ENCODE results near the gene PDE7B.
A peak's percentile ranks its signal among the peaks of the same experiment; 100 is the strongest.

PDE7B gene

DNA sequence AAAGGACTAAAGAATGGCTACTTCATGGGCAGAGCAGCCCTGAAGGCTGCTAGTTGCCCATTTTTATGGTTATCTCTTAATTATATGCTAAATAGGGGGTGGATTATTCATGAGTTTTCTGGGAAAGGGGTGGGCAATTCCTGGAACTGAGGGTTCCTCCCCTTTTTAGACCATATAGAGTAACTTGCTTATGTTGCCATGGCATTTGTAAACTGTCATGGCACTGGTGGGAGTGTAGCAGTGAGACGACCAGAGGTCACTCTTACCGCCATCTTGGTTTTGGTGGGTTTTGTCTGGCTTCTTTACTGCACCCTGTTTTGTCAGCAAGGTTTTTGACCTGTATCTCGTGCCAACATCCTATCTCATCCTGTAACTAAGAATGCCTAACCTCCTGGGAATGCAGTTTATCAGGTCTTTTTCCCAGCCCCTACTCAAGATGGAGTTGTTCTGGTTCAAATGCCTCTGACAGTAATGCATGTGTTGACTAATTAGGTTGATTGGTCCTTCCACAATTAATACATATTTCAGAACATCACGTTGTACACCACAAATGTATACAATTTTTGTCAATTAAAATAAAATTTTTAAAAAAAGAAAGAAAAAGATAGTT, 139.5 kb downstream of the PDE7B start:
- DNase-seq (ENCODE audit: low spot score): no peak

DNA sequence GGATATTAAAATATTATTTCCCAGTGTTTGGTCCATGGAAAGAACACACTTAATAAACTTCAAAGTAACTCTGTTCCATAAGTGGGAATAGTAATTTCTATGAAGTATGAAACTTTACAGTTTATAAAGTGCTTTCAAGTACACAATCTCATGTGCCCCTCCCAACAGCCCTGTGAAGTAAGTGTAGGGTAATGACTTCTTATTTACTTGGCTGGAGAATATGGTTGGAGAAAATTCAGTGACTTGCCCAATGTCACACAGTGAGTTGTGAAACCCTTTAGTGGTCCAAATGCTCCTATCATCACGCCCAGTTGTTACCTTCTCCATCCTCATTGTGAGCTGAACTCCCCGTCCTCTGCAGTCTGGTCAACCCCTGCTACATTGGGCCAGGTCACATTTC, 141.2 kb downstream of the PDE7B start:
- no peak for DNase-seq (ENCODE audit: low spot score)

DNA sequence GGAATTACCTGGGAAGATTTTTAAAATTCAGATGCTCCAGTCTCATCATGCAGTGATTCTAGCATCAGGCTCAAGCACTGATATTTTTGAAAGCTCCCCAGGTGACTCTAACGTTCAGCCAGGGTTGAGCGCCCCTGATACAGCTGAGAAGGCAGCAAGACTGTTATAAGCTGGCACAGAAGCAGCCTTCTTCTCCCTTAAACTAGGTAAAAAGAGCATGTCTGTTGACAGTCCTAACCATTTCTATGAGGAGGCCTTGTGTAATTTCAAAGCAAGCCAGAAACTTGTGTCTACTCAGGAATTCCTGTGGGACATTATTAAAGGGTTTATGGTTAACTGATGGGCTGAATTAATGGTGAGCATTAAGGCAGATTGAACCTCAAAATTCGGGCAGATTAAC, 141.9 kb downstream of the PDE7B start:
- no peak for DNase-seq (ENCODE audit: low spot score)

DNA sequence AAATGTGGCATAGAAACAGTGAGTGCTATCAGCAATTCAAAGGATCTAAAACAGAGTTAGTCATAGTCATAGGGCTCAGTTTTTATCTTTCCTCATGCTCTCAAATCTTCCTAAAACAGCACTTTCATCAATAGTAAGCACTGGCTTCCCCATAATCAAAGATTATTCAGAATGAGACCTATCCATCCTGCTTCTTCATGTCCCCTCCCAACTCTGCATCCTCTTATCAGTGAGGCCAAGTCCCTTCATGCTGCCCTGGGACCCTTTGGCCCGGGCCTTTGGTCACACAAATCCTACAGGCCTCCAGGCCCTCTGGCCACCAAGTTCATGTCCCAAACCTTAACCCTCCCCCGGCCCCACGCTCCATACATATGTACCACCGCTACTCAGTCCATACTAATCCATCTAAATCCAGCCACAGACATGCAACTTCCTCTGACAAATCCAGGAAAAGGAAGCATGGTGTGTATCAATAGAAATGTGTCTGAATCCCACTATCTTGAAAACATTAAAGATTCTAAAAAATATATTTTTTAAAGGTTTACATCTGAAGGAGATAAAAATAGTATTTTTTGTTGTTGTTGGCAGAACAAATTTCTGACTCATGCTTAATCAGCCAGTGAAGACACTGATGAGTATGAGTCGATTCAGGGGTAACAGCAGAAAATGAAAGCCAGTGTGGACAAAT, 143.5 kb downstream of the PDE7B start:
- DNase-seq (ENCODE audit: low spot score): peak; percentile 95

DNA sequence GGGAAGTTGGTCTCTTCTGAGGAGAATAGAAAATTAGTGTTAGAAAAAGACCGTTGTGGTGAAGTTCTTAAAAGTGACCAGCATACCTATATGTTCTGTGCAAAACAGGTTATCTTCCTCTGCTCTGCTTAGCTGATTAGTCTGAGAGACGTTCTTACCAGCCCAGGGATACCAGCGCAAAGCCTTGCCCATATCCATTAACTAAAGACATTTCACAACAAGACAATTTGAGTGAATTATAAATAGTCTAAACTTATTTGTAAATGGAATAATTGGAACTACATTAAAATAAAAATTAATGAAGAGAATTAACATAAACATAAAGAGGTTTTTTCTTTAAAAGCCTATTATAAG, 144.0 kb downstream of the PDE7B start:
- DNase-seq (ENCODE audit: low spot score): no peak

DNA sequence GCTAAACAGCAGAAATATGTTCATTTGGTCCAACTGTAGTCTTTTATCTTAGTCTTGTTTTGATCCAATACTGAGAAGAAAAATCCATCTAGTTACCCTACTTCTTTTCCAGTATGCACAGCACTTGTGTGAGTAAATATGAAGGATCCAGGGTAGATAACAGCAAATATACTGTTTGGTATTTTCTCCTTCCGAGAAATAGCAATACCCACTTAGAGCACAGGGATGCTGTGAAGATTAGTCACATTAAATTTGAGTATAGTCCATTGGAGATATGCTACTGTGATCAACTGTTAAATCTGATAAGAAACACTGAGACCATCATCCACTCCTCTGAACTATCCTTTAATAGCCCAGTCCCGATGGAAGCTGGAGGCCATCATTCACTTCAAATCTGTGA, 145.2 kb downstream of the PDE7B start:
- no peak for DNase-seq (ENCODE audit: low spot score)

DNA sequence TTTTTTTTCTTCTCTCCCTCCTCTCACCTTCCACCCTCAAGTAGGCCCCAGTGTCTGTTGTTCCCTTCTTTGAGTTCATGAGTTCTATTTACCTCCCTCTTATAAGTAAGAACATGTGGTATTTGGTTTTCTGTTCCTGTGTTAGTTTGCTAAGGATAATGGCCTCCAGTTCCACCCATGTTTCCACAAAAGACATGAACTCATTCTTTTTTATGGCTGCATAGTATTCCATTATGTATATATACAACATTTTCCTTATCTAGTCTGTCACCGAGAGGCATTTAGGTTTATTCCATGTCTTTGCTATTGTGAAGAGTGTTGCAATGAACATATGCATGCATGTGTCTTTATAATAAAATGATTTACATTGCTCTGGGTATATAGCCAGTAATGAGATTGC, 147.9 kb downstream of the PDE7B start:
- no peak for DNase-seq (ENCODE audit: low spot score)

DNA sequence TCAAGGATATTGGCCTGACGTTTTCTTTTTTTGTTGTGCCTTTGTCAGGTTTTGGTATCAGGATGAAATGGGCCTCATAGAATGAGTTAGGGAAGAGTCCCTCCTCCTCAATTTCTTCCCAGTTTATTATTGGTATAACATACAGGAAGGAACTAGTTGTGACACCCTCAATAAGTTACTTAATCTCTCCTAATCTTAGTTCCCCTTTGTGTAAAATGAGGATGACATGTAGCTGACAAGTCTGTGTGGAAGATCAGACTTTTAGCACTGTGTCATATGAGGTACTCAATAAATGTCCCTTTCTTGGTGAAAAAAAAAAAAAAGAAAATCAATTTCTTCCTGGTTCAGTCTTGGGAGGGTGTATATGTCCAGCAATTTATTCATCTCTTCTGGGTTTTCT, 155.8 kb downstream of the PDE7B start:
- no peak for DNase-seq (ENCODE audit: low spot score)

DNA sequence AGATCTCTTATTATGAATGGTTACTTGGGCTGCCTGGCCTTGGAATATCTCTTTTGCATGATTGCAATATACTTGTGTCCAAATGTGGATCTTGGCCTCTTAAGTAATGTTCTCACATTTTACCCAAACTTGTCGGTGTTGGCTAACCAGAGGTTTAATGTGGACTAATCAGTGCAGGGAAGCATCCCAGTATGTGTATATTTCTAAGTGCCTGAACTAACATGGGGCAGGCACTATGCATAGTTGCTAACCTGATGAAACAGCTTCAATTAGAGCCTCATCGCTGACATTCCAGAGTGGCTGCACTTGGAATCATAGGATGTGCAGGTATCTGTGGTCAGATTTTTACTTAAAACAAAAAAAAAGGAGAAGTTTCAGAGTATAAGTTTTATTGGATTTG, 160.0 kb downstream of the PDE7B start:
- no peak for DNase-seq (ENCODE audit: low spot score)

DNA sequence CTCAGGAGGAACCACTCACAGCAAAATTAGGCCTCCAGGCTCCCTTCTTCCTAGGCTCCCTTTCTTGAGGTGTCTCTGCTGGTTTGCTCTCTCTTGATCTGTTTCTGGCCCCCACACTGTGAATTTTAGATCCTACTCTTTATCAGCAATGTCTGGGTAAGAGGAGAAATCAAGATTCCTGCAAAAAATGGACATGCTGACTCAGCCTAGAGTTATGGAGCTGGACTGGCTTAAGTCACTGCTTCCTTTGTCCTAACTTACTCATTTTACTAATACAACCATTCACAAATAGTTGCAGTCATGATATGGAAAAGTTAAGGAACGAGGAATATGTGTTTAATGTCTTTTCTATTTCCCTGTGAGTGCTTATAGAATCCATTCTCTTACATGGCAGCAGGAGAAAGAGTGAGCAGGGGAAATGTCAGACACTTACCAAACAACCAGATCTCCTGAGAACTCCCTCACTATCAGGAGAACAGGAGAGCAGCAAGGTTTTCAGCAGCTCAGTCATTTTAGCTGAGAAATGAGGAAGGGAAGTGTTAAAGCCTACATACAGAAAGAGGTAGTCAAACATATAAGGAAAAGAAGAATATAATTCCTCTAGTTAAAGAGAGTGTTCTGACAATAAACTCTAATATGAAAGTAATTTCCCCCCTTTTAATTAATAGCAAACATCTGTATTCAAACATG, 160.8 kb downstream of the PDE7B start:
- peak; percentile 55 for DNase-seq (ENCODE audit: low spot score)

DNA sequence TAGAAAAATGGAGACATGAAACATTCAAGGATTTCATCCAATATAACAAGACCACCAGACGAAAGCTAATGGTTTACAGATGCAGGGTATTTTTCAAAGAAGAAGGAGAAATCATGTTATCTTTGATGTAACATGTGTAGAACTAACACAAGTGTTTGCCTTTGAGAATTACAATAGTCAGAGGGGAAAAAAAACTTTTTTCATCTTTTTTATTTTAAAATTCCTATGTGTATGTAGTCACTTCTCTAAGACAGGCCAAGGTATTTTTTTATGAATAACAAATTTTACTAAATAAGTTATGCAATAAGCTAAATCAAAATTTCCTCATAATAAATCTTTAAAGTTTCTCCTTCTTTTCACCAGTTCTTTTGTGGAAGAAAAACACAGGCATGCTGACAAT, 161.4 kb downstream of the PDE7B start:
- no peak for DNase-seq (ENCODE audit: low spot score)

DNA sequence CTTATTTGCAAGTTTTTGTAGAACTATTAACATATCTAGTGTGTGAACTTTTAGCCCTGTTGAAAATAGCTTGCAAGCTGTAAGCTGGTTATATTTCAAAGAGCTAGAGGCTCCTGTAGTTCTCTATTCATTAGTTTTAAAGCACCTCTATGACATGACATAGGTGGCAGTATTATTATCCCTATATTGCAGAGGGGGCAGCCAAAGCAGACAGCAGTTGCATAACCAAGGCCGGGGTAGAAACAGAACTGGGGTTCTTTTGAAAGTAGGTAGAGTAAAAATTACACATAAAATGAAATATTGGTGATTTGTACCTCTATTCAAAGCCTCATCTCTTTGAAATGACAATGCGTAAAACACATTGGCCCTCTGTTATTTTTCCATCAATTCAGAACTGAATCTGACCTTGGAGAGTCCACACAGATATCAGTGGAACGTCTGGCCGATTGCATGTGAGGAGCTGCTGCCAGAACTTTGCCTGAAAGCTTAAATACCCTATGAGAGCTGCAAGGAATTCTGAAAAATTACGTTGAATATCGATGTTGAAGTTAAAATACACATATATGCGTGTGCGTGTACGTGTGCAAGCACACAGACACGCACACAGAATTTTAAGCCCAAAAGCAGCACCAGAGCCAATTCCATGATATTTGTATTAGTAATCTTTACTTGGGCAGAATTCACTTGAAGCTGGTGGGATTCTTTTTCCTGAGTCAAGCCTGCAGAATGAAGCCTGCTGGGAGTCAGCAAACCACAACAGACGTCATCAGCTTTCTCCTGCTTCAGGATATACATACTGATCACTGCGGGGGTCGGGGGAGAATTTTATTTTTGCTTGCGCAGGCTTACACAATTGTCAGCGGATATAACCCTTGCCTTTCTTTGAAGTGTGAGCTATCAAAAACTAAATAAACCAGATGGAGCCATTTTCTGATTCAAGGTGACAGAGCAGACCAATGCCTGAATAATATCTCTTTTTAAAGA, 163.2 kb downstream of the PDE7B start:
- no peak for DNase-seq (ENCODE audit: low spot score)

DNA sequence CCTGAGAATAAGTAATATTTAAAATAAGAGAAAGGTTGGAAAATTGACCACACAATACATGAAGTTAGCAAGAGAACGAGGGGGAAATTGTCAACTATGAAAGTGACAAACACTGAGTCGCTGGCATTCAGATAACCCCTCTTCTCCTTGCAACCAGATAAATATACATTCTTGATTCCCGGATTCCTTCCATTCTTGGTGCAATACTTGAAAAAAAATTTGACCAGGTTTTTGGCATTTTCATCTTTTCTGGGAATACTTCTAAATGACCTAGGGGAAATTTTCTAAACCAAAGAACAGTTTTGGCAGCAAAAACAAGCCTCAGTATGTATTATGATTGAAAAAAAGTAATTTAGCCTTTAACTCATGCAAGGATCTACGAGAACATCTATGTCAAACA, 164.0 kb downstream of the PDE7B start:
- no peak for DNase-seq (ENCODE audit: low spot score)

DNA sequence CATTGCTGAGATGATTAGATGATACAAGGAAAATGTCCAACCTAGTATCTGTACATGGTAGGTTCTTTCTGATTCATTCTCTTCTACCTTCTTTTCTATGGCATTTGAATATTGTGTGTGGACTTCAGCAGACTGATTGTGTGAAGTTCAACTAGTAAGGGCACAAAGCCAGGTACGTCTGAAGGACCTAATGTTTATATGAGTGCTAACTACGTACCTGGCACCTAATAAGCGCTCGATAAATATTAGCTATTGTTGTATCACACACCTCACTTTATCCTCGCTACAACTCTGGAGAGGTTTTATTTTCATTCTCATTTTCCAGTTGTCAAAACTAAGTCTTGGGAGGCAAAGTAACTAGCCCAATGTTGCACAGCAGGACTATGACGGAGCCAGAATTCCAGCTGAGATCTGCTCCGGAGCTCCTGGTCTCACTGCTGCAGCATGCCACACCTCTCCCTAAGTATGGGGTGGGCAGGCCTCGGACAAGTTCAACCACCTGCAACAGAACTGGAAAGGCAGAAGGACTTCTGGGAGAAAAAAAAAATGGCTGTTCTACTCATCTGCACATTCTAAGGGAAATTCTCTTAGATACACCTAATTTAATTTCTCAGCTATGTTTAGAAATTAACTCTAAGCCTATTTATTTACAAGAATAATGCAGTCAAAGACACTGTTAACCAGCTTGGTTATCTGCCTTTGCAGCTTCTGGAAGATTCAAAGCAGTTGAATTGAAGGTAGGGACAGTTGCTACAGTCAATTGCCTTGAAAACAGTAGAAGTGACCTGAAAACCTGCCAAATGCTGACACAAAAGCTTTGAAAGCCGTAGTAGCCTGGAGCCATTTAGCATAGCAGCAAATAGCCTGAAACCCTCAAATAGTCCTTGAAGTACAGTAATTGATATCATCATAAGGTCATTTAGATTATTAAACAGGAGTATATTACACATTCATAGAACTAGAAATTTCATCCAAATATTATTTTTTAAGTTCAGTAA, 165.0 kb downstream of the PDE7B start:
- DNase-seq (ENCODE audit: low spot score): no peak

DNA sequence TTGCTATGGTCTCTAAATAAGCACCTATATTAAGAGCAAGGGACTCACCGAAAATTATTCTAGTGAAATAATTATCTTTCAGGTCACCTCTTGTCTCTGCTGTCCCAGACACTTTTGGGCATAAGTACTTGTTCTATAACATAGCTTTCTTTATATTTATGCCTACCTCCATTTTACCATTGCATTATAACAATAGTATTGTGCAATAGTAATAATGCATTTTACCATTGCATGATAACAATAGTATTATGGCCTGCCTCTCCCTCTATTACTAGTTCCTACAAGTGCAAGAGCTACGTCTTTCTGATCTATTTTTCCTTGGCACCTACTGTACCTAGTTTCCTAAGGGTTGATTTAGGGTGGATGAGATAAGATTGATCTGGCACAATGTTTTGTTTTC, 169.2 kb downstream of the PDE7B start:
- no peak for DNase-seq (ENCODE audit: low spot score)

DNA sequence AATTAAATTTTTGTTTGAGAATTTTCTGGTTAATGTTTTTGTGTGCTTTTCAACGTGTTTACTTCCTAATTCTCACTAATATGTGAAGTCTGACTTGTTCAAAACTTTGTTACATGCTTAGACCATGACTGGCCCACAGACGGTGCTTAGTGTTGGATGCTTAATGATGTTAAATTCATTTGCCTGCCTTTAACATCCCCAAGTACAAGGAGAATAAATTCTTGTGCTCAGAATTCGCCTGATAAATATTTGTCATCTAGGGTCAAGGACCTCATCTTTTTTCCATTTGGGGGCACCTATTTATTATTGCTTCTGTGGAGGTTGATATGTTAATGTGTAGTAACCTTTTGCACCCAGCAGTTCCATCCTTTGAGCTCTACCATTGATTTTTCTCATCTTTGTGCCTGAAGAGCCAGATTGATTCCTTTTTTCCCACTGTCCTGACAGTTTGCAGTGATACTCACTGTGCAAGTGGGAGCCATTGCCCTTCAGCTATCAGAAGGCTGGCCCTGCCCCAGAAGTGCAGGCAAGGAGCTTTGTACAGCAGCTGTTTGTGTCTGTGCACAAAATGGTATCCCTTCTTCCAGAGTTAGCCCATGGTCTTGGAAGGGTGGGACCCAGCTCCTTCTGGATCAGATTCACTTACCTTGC, 170.8 kb downstream of the PDE7B start:
- no peak for DNase-seq (ENCODE audit: low spot score)

DNA sequence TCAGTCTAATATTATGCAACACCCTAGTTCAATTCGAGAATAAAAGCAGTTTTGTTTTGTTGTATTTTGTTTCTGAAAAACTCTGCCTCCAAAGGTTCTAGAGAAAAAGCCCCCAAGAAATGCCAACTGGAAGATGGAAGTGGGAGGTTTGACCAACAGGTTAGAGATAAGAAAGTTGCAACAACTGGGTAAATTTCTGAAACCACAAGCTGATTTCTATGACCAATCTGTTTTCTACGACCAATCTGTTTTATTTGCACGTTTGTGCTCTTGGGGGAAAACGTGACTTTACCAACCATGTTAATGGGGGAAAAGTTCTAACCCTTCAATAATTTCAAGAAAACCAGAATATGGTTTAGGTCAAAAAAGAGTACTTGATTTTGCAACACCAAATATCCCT, 173.2 kb downstream of the PDE7B start:
- DNase-seq (ENCODE audit: low spot score): no peak

DNA sequence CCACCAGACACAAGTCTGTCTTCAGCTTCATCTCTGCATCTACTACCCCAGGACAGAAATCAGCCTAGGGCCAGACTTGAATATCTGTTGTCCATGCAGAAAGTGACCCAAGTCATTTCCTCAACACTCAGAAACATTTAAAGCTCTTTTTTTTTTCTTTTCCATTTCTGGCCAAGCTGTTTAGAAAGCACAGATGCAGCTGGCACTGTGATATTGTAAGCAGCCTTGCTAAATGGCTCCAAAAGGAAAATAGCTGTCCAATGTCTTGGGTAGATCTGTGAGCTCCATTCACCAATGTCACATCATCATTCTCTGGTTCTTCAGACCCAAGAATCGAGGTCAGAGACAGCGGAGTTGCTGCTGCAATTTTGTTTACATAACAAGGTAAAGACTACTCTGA, 174.2 kb downstream of the PDE7B start:
- no peak for DNase-seq (ENCODE audit: low spot score)

DNA sequence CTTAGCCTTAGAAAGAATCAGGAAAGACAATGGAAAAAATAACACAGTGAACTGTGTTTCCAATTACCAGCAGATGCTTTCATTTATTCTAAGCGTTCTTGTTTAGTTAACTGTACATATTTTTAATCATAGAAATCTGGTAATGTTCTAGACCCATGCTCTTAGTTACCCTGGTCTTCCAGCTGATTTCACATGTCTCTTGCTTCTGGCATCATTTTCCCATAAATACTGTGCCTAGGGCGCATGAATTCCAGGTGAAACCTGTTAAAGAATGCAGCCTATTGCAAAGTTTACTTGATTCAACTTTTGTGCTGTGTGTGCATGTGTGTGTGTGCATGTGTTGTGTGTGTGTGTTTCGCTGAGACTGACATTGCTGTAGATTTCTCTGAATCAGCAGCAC, 178.6 kb downstream of the PDE7B start:
- no peak for DNase-seq (ENCODE audit: low spot score)

DNA sequence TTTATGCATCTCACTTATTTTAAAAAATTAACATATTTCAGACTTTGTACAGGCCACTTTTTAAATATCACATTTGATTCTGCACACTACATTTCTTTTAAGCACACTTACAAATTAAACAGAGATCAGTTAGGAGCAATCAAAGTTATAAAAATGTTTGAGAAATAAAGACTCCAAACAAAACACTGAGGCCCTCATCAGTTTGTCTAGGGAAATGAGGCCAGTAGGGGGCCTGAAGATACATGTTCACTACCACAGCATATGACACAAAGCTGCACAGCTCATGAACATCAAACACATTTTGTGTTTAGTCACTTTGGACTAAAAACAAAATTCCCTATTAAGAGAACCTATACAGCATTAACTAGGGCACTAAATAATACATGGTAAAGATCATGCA, 180.5 kb downstream of the PDE7B start:
- no peak for DNase-seq (ENCODE audit: low spot score)

DNA sequence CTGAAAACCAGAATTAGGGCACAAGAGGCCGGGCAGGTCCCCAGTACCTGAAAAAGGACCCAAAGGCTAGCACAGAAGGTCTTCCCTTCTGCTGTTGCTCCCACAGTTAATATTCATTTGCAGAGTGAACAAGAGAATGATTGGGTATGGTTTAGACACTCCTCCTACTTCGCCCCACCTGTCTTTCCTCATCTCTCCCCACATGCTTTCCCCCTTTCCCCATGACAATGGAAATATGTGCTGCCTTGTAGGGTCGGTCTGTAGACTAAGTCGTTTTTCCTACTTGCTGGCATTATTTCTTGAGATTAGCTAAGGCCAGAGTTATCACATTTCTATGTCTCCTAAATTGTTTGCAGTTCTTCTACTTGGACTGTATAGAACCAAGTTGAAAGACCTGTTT, 181.9 kb downstream of the PDE7B start:
- no peak for DNase-seq (ENCODE audit: low spot score)
